Naive B cell (primary cell): ENCODE data around the gene PDGFRB. TPM values are rescaled to one million over a fixed set of nuclear protein-coding genes. Genes with fewer than 3 reads are reported as not detected.
"Not testable (repeated sequence)": the region's sequence is repeated elsewhere in the genome, so short reads cannot be mapped to it uniquely, and the experiment has no call there.

Source experiments
- ATAC-seq, 2 donors: fragments of 150-1000 bp; cut with Tn5 transposase; 2 replicates each; pipeline ENCODE4 v1.10.0; 2021; ENCODE audit warnings: low read depth in 2 of 2, mild to moderate bottlenecking in 2 of 2, moderate library complexity in 2 of 2
- DNase-seq: peaks from one replicate; pipeline ENCODE4 v3.0.0; 2022
- H3K27ac Mint-ChIP-seq, 6 donors: one replicate each; pipeline ENCODE4 v1.8.0; 2020 to 2022; ENCODE audit warnings: mild to moderate bottlenecking in 6 of 6, mixed read lengths in 6 of 6, moderate library complexity in 5 of 6, inconsistent platforms in 2 of 6
- H3K27me3 Mint-ChIP-seq, 3 donors: one replicate each; pipeline ENCODE4 v1.8.0; 2021 to 2022; ENCODE audit warnings: mixed read lengths in 3 of 3, mild to moderate bottlenecking in 1 of 3
- H3K36me3 Mint-ChIP-seq, 2 donors: one replicate each; pipeline ENCODE4 v1.8.0; 2020 to 2022; ENCODE audit warnings: mixed read lengths in 2 of 2, inconsistent platforms in 1 of 2, mild to moderate bottlenecking in 1 of 2
- H3K4me1 Mint-ChIP-seq, 3 donors: one replicate each; pipeline ENCODE4 v1.8.0; 2020 to 2022; ENCODE audit warnings: mixed read lengths in 3 of 3, inconsistent platforms in 1 of 3, mild to moderate bottlenecking in 1 of 3, moderate library complexity in 1 of 3
- H3K4me3 Mint-ChIP-seq, 8 donors: one replicate each; pipeline ENCODE4 v1.8.0; 2020 to 2022; ENCODE audit warnings: mild to moderate bottlenecking in 8 of 8, mixed read lengths in 8 of 8, moderate library complexity in 8 of 8, inconsistent platforms in 2 of 8
- H3K9me3 Mint-ChIP-seq, 7 donors: one replicate each; pipeline ENCODE4 v1.8.0; 2020 to 2022; ENCODE audit warnings: mixed read lengths in 7 of 7, mild to moderate bottlenecking in 5 of 7, inconsistent platforms in 2 of 7, moderate library complexity in 1 of 7
- polyA plus RNA-seq, 6 donors: library from polyadenylated mRNA; unstranded; fragments of 300-500 nt; fragmentation: Illumina TruSeq; gene quantifications; one replicate each; pipeline ENCODE4 v1.2.3, GENCODE V29; 2021; ENCODE audit warnings: low read depth in 6 of 6

Gene PDGFRB
- polyA plus RNA-seq, 6 donors from 2014 or later, result 0.09 to 1.8 (median 1.1) TPM; not detected in 1

DNA sequence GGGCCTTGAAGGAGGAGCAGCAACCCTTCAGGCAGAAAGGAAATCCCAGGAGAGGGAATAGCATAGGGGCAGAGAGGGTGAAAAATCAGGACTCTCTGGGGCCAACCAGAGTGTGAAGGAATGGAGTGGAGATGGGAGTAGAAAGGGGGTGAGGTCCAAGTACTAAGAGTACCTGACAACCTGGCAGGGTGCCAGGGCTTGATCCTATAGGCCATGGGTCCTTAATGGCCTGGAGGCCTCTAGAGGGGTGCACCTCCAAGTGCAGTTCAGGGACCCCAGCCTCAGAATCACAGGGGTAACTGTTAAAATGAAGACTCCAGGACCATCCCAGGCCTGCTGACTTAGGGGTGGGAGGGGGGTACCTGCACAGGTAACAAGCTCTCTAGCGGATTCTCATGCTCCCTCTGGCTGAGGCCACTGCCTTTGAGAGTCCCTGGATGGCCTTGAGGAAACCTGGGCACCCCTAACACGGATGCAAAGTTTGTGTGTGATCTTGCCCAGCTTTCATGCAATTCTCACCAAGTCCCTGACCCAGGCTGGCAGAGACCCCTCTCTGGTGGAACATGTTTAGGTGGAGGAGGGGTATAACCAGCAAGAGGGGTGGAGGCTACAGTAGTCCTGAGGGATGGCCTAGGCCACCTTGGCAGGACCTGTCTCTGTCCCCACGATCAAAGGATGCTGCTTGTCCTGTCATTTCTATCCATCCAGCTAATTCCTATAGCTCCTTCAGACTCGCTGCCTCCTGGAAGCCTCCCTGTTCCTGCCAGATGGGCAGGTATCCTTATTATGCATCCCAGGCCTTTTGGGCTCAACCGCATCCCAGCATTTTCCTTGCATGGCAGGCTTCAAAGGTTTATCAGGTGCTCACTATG, 51.7 kb downstream of the PDGFRB start:
- H3K27me3 Mint-ChIP-seq, result no peaks in the 10 kb centered on the region
- ATAC-seq (no peak), DNase-seq (no peak)
- H3K27ac Mint-ChIP-seq, result peak overlapping the region in 1 of 6 donors; percentile 67
- peak overlapping the region in 1 of 8 donors; percentile 18 for H3K4me3 Mint-ChIP-seq
- H3K4me1 Mint-ChIP-seq, result peaks cover 9 to 13% (median 11%) of the 10 kb centered on the region in 3 donors
- peaks cover 0 to 2% (median 0%) of the 10 kb centered on the region in 7 donors for H3K9me3 Mint-ChIP-seq
- no peaks in the 10 kb centered on the region for H3K36me3 Mint-ChIP-seq

GRCh38 chr5:150101023-150101422, 54.6 kb downstream of the PDGFRB start:
- peaks cover 0 to 2% (median 0%) of the 10 kb centered on the region in 7 donors for H3K9me3 Mint-ChIP-seq
- H3K27ac Mint-ChIP-seq, result no peak overlapping the region
- DNase-seq (no peak), ATAC-seq (no peak)
- no peaks in the 10 kb centered on the region for H3K27me3 Mint-ChIP-seq
- no peak overlapping the region for H3K4me3 Mint-ChIP-seq
- no peaks in the 10 kb centered on the region for H3K36me3 Mint-ChIP-seq
- H3K4me1 Mint-ChIP-seq, result peaks cover 11 to 13% (median 13%) of the 10 kb centered on the region in 3 donors

DNA sequence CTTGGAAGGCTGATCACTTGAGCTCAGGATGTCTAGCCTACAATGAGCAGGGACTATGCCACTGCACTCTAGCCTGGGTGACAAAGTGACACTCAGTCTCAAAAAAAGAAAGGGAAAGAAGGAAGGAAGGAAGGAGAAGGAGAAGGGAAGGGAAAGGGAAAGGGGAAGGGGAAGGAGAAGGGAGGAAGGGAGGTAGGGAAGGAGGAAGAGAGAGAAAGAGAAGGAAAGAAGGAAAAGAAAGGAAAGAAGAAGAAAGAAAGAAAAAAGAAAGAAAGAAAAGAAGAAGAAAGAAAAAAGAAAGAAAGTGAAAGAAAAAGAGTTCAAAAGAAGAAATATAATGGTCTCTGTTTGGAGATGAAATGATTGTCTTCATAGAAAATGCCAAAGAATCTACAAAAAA, 58.5 kb downstream of the PDGFRB start:
- H3K27me3 Mint-ChIP-seq, result peaks cover 3 to 19% (median 5%) of the 10 kb centered on the region in 3 donors
- H3K4me1 Mint-ChIP-seq, result peaks cover 0 to 4% (median 0%) of the 10 kb centered on the region in 3 donors
- no peak for ATAC-seq
- H3K27ac Mint-ChIP-seq, result no peak overlapping the region
- H3K4me3 Mint-ChIP-seq, result no peak overlapping the region
- no peak for DNase-seq
- H3K36me3 Mint-ChIP-seq, result peaks cover 0 to 9% of the 10 kb centered on the region in 2 donors
- H3K9me3 Mint-ChIP-seq, result peaks cover 0 to 2% (median 0%) of the 10 kb centered on the region in 7 donors

DNA sequence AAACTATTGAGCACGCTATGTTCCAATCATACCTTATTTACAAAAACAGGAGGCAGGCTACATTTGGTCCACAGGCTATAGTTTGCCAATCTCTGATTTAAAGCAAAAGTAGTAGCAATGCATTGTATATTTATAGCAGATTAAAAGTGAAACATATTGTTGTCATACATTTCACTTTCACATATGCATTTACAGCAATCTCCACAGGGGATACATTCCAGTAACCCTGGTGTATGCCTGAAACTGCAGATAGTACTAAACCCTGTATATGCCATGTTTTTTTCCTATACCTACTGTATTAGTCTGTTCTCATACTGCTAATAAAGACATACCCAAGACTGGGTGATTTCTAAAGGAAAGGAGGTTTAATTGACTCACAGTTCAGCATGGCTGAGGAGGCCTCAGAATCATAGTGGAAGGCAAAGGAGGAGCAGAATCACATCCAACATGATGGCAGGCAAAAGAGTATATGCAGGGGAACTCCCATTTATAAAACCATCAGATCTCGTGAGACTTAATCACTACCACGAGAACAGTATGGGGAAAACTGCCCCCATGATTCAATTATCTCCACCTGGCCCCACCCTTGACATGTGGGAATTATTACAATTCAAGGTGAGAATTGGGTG, 63.4 kb downstream of the PDGFRB start:
- DNase-seq (no peak), ATAC-seq (no peak)
- no peak overlapping the region for H3K4me3 Mint-ChIP-seq
- H3K27me3 Mint-ChIP-seq, result peaks cover 3 to 29% (median 5%) of the 10 kb centered on the region in 3 donors
- H3K9me3 Mint-ChIP-seq, result no peaks in the 10 kb centered on the region
- peaks cover 6 to 9% (median 9%) of the 10 kb centered on the region in 3 donors for H3K4me1 Mint-ChIP-seq
- H3K36me3 Mint-ChIP-seq, result peaks cover 0 to 9% of the 10 kb centered on the region in 2 donors
- peak overlapping the region in 1 of 6 donors; percentile 94 for H3K27ac Mint-ChIP-seq

GRCh38 chr5:150085950-150086715, 69.5 kb downstream of the PDGFRB start, which contains the start of gene CSF1R:
Gene CSF1R, minus strand, starts transcription at chr5:150086554. Its CDS starts 127 bp downstream, at chr5:150086427.
- peaks cover 0 to 17% (median 0%) of the 10 kb centered on the region in 3 donors for H3K27me3 Mint-ChIP-seq
- DNase-seq, result no peak
- no peak within 1 kb of the TSS for H3K4me3 Mint-ChIP-seq

DNA sequence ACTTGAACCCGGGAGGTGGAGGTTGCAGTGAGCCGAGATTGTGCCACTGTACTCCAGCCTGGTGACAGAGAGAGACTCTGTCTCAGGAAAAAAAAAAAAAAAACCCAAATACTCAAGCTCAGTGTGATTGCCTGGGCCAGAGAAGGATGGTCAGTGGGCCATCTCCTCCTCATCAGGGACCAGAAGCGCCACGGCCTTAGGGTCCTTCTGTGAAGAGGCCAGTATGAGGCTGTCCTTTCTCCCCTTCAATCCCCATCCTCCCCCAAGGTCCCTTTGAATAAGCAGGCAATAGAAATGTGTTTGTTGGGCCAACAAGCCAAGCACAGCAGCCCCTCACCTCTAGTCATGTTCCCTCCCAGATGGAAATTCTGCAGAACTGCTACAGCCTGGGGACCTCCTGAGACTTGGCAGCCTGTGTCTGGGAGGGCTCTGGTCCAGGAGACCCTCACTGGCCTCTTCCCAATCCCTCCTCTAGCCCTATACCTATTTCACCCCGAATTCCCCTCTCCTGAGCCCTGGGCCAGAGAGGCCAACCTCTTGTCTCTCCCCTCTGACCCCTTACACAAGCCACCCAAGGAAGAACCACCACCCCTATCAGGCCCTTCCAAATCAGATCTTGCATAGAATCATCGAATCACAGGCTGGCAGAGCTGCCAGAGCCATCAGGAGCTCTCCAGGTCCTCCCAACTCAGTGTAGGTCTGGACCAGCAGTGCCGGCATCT, 70.3 kb downstream of the PDGFRB start:
- Mint-ChIP-seq H3K4me3 (no peak overlapping the region), H3K36me3 (no peaks in the 10 kb centered on the region), H3K4me1 (peaks cover 31 to 45% (median 41%) of the 10 kb centered on the region in 3 donors), H3K27ac (no peak overlapping the region), H3K27me3 (peaks cover 0 to 15% (median 0%) of the 10 kb centered on the region in 3 donors), H3K9me3 (no peaks in the 10 kb centered on the region)
- no peak for DNase-seq
- no peak for ATAC-seq

More at GRCh38 chr5:150085950-150086715, 69.5 kb downstream of the PDGFRB start, which contains the start of gene CSF1R:
- peaks cover 30 to 39% (median 38%) of the 10 kb centered on the region in 3 donors for H3K4me1 Mint-ChIP-seq
- ATAC-seq, result no peak
- peak within 1 kb of the TSS in 2 of 6 donors; percentile 1 to 67 for H3K27ac Mint-ChIP-seq
- H3K36me3 Mint-ChIP-seq, result no peaks in the 10 kb centered on the region
- H3K9me3 Mint-ChIP-seq, result no peaks in the 10 kb centered on the region

- H3K4me1 Mint-ChIP-seq, result peaks cover 31 to 46% (median 41%) of the 10 kb centered on the region in 3 donors
- H3K4me3 Mint-ChIP-seq, H3K27ac Mint-ChIP-seq, H3K9me3 Mint-ChIP-seq, DNase-seq, H3K36me3 Mint-ChIP-seq, ATAC-seq: not testable (repeated sequence)
- H3K27me3 Mint-ChIP-seq, result peaks cover 0 to 15% (median 0%) of the 10 kb centered on the region in 3 donors
Measured at GRCh38 chr5:150084754-150085153, 70.9 kb downstream of the PDGFRB start.

DNA sequence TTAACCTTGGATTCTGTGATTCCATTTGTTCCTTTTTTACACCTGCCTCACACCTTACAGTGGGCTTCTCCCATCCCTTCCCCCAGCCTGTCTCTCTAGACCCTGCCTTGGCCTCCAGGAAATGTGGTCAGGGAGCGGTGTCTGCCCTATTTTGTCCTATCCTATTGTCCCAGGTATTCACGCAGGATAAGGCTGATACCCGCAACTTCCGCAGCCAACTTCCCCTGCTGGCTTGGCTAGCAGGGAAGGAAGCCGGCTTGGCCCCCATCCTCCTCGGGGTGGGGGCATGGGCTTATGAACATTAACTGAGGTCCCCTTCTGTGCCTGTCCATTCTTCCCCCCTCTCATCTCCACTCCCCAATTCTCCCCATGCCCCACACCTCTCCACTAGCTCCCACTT, 72.8 kb downstream of the PDGFRB start:
- Mint-ChIP-seq H3K4me1 (peaks cover 27 to 47% (median 32%) of the 10 kb centered on the region in 3 donors), H3K4me3 (peak overlapping the region in 2 of 8 donors; percentile 33 to 67), H3K27ac (peak overlapping the region in 3 of 6 donors; percentile 22 to 64 (median 60)), H3K27me3 (peaks cover 0 to 15% (median 0%) of the 10 kb centered on the region in 3 donors), H3K36me3 (no peaks in the 10 kb centered on the region), H3K9me3 (peaks cover 0 to 2% (median 0%) of the 10 kb centered on the region in 7 donors)
- DNase-seq (no peak), ATAC-seq (no peak)

DNA sequence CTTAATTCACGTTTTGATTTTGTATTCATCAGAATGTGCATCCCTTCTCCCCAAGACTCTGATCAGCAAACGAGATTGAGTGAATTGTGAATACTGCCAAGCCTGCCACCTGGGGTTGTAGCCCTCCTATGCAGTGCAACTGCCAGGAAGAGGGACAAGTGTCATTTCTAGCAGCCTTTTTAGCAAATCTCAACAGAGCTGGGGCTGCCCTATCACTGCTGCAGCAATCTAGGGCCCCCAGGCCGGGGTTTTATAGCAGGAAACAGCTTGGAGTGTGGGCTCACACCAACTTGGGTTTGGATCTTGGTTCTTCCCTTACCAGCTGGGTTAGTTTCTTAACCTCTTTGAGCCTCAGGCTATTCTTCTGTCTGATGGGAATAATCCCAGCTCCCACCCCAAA, 73.3 kb downstream of the PDGFRB start:
- Mint-ChIP-seq H3K27me3 (peaks cover 0 to 15% (median 0%) of the 10 kb centered on the region in 3 donors), H3K27ac (peak overlapping the region in 4 of 6 donors; percentile 51 to 93 (median 74)), H3K36me3 (no peaks in the 10 kb centered on the region), H3K9me3 (peaks cover 0 to 2% (median 0%) of the 10 kb centered on the region in 7 donors), H3K4me1 (peaks cover 27 to 47% (median 32%) of the 10 kb centered on the region in 3 donors), H3K4me3 (peak overlapping the region in 7 of 8 donors; percentile 33 to 83 (median 72))
- ATAC-seq (peak; percentile 22 to 24), DNase-seq (peak; percentile 6)

GRCh38 chr5:150081541-150082283, 73.9 kb downstream of the PDGFRB start:
- Mint-ChIP-seq H3K4me3 (peak overlapping the region in 7 of 8 donors; percentile 33 to 83 (median 72)), H3K27ac (peak overlapping the region in 4 of 6 donors; percentile 78 to 93 (median 84)), H3K36me3 (no peaks in the 10 kb centered on the region), H3K9me3 (peaks cover 0 to 2% (median 0%) of the 10 kb centered on the region in 7 donors), H3K27me3 (peaks cover 0 to 15% (median 0%) of the 10 kb centered on the region in 3 donors), H3K4me1 (peaks cover 27 to 47% (median 32%) of the 10 kb centered on the region in 3 donors)
- DNase-seq (peak; percentile 72), ATAC-seq (peak; percentile 96 to 97)

DNA sequence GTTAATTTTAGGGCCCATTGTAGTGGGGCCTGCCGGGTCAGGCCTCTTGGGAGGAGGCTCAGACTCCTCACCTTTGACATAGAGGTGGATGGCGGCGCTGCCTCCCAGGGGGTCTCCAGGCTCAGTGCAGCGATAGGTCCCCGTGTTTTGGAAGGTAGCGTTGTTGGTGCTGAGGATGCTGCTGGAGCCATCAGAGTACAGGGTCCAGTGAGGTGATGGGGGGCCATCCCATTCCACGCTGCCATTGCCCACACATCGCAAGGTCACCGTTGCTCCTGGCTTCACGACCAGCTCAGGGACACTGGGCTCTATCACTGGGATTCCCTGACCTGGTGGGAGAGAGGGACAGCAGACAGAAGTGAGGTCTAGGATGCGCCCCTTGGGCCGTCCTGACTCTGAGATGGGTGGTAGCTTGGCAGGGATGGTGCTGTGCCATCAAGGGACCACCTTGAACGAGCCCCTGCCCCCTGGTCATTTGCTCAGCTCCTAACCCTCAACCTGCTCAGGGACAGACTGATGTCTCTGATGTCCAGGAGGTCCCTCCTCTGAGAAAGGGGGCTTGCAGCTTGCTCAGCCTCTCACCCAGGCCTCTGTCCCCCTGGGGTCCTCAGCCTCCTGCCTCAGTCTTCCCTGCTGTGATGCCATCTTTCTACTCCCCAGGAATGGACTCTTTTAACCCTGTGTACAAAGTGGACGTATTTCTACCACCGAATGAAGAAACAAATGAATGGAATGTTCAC, 74.8 kb downstream of the PDGFRB start:
- peaks cover 0 to 14% (median 0%) of the 10 kb centered on the region in 3 donors for H3K27me3 Mint-ChIP-seq
- H3K4me1 Mint-ChIP-seq, result peaks cover 27 to 47% (median 32%) of the 10 kb centered on the region in 3 donors
- no peaks in the 10 kb centered on the region for H3K36me3 Mint-ChIP-seq
- peaks cover 0 to 2% (median 0%) of the 10 kb centered on the region in 7 donors for H3K9me3 Mint-ChIP-seq
- ATAC-seq (no peak), DNase-seq (no peak)
- H3K27ac Mint-ChIP-seq, result peak overlapping the region in 2 of 6 donors; percentile 78 to 87
- peak overlapping the region in 5 of 8 donors; percentile 7 to 83 (median 67) for H3K4me3 Mint-ChIP-seq
